Measurements from ENCODE around the gene NOS2. TPM values are rescaled to one million over a fixed set of nuclear protein-coding genes. Genes with fewer than 3 reads are reported as not detected.
A peak's percentile ranks its signal among the peaks of the same experiment; 100 is the strongest.
"Not testable (repeated sequence)": the region's sequence is repeated elsewhere in the genome, so short reads cannot be mapped to it uniquely, and the experiment has no call there.

NOS2 gene
- total and polyA plus RNA-seq, 9 donors = 0.11 to 1.9 (median 0.40) TPM

DNA sequence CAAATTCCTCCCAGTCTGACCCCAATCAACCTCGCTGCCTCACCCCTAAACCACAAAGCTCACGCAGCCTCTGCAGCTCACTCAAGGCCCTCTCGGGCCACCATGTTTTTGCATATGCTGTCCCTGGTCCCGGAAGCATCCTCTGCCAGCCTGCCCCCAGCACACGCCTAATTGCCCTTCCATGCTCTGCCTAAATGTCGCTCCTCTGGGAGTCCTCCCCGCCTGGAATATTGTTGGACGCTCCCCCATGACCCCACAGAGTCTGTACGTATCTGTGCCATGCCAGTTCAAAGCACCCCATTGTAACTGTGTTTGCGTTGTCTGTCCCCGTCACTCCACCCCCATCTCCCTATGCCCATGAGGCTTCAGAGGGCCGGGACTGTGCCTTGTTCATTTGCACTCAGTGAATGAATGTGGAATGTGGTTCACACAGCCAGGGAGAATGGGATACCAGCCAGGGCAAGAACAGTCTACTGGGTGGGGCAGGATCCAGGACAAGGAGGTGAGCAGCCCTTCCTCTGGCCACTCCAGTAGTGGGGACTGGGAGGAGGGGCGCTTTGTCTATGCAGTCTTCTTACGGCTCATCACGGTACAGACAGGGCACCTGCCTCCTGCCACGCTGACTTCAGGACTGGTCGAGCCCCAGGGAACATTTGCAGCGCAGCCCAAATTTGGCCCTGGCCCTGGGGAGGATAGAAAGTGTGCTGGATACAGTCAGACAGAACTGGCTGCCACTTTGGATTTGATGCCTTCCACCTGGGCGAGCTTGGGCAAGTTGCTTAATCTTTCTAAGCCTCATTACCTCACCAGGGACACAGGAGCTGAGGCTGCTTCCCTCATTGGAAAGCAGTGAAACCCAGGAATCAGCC is 48.5 kb downstream of the NOS2 start:
- TF ChIP-seq EP300 (IDR thresholded peaks at IDR 0.05) = no peak
- TF ChIP-seq, protein P1, sequence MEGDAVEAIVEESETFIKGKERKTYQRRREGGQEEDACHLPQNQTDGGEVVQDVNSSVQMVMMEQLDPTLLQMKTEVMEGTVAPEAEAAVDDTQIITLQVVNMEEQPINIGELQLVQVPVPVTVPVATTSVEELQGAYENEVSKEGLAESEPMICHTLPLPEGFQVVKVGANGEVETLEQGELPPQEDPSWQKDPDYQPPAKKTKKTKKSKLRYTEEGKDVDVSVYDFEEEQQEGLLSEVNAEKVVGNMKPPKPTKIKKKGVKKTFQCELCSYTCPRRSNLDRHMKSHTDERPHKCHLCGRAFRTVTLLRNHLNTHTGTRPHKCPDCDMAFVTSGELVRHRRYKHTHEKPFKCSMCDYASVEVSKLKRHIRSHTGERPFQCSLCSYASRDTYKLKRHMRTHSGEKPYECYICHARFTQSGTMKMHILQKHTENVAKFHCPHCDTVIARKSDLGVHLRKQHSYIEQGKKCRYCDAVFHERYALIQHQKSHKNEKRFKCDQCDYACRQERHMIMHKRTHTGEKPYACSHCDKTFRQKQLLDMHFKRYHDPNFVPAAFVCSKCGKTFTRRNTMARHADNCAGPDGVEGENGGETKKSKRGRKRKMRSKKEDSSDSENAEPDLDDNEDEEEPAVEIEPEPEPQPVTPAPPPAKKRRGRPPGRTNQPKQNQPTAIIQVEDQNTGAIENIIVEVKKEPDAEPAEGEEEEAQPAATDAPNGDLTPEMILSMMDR (IDR thresholded peaks at IDR 0.05) = no peak
- no peak for TF ChIP-seq POLR2A (IDR thresholded peaks at IDR 0.05)
- no peak overlapping the region for H3K4me3 ChIP-seq
- 75 to 86% (median 83%) methylated on average over 19 of the region's 19 CpGs for WGBS, 3 donors
- H3K9me3 ChIP-seq = no peaks in the 10 kb centered on the region
- DNase-seq = peak in 2 of 5 donors; percentile 7 to 16
- no peaks in the 10 kb centered on the region for H3K4me1 ChIP-seq (ENCODE audit: insufficient read depth)
- H3K27ac ChIP-seq = no peak overlapping the region
- intact Hi-C loops (cut with DNase I) = loop anchor here in 1 of 4 donors (10.0 kb wide), 1 partner anchor 97 kb away; no protein-coding TSS in a partner anchor
- H3K36me3 ChIP-seq = no peaks in the 10 kb centered on the region
- no peaks in the 10 kb centered on the region for H3K27me3 ChIP-seq

DNA sequence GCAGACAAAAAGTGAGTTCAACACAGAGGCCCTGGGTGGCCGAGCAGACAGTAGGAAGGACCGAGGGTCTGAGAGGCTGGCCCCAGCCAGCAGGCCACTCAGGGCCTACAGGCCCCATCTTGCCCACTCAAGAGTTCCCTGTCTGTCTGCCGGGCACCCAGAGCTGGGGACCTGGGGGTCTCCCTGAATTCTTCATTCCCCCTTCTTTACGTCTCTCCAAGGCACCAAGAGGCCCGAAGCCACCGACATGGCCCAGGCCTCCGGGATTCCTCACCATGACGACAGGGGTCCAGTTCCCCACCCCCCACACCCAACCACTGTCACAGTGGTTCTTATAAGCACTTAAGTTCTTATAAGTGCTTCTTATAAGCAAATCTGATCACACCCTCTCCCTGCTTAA is 49.2 kb downstream of the NOS2 start:
- Histone ChIP-seq H3K4me1 (ENCODE audit: insufficient read depth) (no peaks in the 10 kb centered on the region), H3K27me3 (no peaks in the 10 kb centered on the region), H3K36me3 (no peaks in the 10 kb centered on the region), H3K9me3 (no peaks in the 10 kb centered on the region), H3K27ac (no peak overlapping the region), H3K4me3 (no peak overlapping the region)
- TF ChIP-seq, protein P1 (IDR thresholded peaks at IDR 0.05) = no peak
- TF ChIP-seq POLR2A (IDR thresholded peaks at IDR 0.05) = no peak
- no peak for TF ChIP-seq EP300 (IDR thresholded peaks at IDR 0.05)
- DNase-seq = peak in 2 of 5 donors; percentile 4 to 13
- intact Hi-C loops (cut with DNase I) = loop anchor here in 1 of 4 donors (10.0 kb wide), 1 partner anchor 96 kb away; no protein-coding TSS in a partner anchor
- WGBS, 3 donors = 81 to 94% (median 87%) methylated on average over 8 of the region's 8 CpGs

DNA sequence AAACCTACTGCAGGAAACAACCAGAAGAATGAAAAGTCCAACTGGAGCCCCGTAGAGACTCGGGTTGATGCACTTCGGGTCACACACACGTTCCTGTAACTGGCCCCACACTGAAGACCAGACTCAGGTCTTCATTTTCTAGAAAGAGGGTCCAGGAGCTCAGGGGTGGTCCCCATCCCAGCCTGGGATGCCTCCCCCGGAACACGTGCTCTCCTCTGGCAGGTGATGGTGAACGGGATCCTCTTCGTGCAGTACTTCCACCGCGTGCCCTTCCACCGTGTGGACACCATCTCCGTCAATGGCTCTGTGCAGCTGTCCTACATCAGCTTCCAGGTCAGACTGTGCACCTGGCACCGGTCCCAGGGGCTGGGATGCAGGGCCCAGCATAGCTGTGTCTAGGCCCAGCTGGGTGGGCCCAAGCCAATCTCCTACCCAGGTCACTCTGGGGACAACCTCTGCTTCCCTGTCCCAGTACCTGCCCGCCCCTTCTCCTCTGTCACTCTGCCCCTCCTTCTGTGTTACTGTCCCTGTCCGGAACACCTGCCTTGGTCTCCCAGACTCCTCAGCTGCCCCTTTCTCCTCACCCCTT is 50.7 kb downstream of the NOS2 start:
- not testable (repeated sequence) for H3K27ac ChIP-seq; H3K4me3 ChIP-seq; H3K27me3 ChIP-seq; H3K9me3 ChIP-seq; H3K4me1 ChIP-seq (ENCODE audit: insufficient read depth); H3K36me3 ChIP-seq
- WGBS, 3 donors = 84 to 89% (median 88%) methylated on average over 15 of the region's 15 CpGs
- intact Hi-C loops (cut with DNase I) = loop anchor here in 1 of 4 donors (10.0 kb wide), 1 partner anchor 95 kb away; no protein-coding TSS in a partner anchor
- peak in 1 of 5 donors; percentile 6 for DNase-seq

DNA sequence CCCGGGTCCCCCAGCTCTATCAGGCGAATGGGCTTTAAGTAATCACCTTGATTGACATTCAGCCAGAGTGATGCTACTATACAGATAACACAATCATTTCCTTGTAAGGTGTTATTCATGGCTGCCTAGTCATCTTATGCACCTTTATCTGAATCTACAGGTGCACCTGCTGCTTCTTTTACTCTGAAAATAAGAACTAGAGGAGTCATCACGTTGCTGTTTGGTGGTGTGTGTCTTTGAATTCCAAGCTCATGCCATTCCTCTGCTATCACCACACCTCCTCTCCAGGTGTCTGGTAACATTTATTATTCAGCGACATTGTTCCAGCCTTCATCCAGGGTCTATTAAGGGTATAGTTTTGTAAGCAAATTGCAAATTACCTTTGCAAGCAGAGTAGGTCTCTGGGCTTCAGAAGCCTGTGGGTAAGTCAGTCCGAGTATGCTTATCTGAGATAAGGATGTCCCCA is 51.9 kb downstream of the NOS2 start:
- WGBS, 3 donors = 61 to 63% (median 62%) methylated on average over 5 of the region's 5 CpGs
- Histone ChIP-seq H3K27me3 (no peaks in the 10 kb centered on the region), H3K4me1 (ENCODE audit: insufficient read depth) (no peaks in the 10 kb centered on the region), H3K36me3 (no peaks in the 10 kb centered on the region), H3K27ac (no peak overlapping the region), H3K9me3 (no peaks in the 10 kb centered on the region), H3K4me3 (no peak overlapping the region)
- TF ChIP-seq EP300 (IDR thresholded peaks at IDR 0.05) (no peak), POLR2A (IDR thresholded peaks at IDR 0.05) (no peak)
- TF ChIP-seq, protein P1 (IDR thresholded peaks at IDR 0.05) = no peak
- intact Hi-C loops (cut with DNase I) = no loop called here
- DNase-seq = no peak

Measured in ovary (tissue), 9 donors.